Measurements from ENCODE around the gene PALD1. TPM values are rescaled to one million over a fixed set of nuclear protein-coding genes. Genes with fewer than 3 reads are reported as not detected.

Gene PALD1
- total and polyA plus RNA-seq, 2 of the 13 experiments (the other 11 are each of a cell fraction or from before 2014, with no cell fraction given): 0.07 to 0.09 TPM

- TF ChIP-seq MYPOP (CRISPR knock-in tag; IDR thresholded peaks at IDR 0.05): peak; percentile 36; the same call in 1 of the 2 replicates
- TF ChIP-seq PHF5A (CRISPR knock-in tag; IDR thresholded peaks at IDR 0.05; ENCODE audit: low read depth, unreplicated experiment): no peak
- TF ChIP-seq CEBPG (CRISPR knock-in tag; IDR thresholded peaks at IDR 0.05): peak; percentile 87
- no peak for TF ChIP-seq AHR (CRISPR knock-in tag; IDR thresholded peaks at IDR 0.05)
- no peak for TF ChIP-seq ZFP1 (CRISPR knock-in tag; IDR thresholded peaks at IDR 0.05)
- 0 out of 2 replicates have a peak, but pooled peaks have one; percentile 34 for TF ChIP-seq FOXA3 (CRISPR knock-in tag; IDR thresholded peaks at IDR 0.05)
- no peak for TF ChIP-seq ZNF496 (CRISPR knock-in tag; IDR thresholded peaks at IDR 0.05; ENCODE audit: insufficient replicate concordance)
- TF ChIP-seq, protein P1, sequence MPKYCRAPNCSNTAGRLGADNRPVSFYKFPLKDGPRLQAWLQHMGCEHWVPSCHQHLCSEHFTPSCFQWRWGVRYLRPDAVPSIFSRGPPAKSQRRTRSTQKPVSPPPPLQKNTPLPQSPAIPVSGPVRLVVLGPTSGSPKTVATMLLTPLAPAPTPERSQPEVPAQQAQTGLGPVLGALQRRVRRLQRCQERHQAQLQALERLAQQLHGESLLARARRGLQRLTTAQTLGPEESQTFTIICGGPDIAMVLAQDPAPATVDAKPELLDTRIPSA (CRISPR knock-in tag; IDR thresholded peaks at IDR 0.05; ENCODE audit: borderline replicate concordance): no peak
- TF ChIP-seq FOXP1 (IDR thresholded peaks at IDR 0.05): no peak
- peak; percentile 35; the same call in 1 of the 2 replicates for TF ChIP-seq FOXP1 (CRISPR knock-in tag; IDR thresholded peaks at IDR 0.05)
- no peak for TF ChIP-seq MTF2 (CRISPR knock-in tag; IDR thresholded peaks at IDR 0.05; ENCODE audit: borderline replicate concordance)
- TF ChIP-seq PHF8 (CRISPR knock-in tag; IDR thresholded peaks at IDR 0.05): no peak; the same call in none of the 2 replicates
- TF ChIP-seq, protein P2, sequence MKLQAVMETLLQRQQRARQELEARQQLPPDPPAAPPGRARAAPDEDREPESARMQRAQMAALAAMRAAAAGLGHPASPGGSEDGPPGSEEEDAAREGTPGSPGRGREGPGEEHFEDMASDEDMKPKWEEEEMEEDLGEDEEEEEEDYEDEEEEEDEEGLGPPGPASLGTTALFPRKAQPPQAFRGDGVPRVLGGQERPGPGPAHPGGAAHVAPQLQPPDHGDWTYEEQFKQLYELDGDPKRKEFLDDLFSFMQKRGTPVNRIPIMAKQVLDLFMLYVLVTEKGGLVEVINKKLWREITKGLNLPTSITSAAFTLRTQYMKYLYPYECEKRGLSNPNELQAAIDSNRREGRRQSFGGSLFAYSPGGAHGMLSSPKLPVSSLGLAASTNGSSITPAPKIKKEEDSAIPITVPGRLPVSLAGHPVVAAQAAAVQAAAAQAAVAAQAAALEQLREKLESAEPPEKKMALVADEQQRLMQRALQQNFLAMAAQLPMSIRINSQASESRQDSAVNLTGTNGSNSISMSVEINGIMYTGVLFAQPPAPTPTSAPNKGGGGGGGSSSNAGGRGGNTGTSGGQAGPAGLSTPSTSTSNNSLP (IDR thresholded peaks at IDR 0.05; ENCODE audit: low read depth, low read length): no peak
- TF ChIP-seq, protein P3, sequence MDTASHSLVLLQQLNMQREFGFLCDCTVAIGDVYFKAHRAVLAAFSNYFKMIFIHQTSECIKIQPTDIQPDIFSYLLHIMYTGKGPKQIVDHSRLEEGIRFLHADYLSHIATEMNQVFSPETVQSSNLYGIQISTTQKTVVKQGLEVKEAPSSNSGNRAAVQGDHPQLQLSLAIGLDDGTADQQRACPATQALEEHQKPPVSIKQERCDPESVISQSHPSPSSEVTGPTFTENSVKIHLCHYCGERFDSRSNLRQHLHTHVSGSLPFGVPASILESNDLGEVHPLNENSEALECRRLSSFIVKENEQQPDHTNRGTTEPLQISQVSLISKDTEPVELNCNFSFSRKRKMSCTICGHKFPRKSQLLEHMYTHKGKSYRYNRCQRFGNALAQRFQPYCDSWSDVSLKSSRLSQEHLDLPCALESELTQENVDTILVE (CRISPR knock-in tag; IDR thresholded peaks at IDR 0.05): no peak
- TF ChIP-seq ZNF878 (CRISPR knock-in tag; IDR thresholded peaks at IDR 0.05): no peak
- TF ChIP-seq ETV5 (CRISPR knock-in tag; IDR thresholded peaks at IDR 0.05; ENCODE audit: borderline replicate concordance): no peak
- TF ChIP-seq MYC (CRISPR knock-in tag; IDR thresholded peaks at IDR 0.05; ENCODE audit: borderline replicate concordance): 0 out of 2 replicates have a peak, but pooled peaks have one; percentile 43
- no peak for TF ChIP-seq ZNF20 (CRISPR knock-in tag; IDR thresholded peaks at IDR 0.05)
- no peak; the same call in 1 of the 2 replicates for TF ChIP-seq ISL2 (CRISPR knock-in tag; IDR thresholded peaks at IDR 0.05)
- TF ChIP-seq ZBTB7A (CRISPR knock-in tag; IDR thresholded peaks at IDR 0.05): no peak
- TF ChIP-seq ZNF343 (CRISPR knock-in tag; IDR thresholded peaks at IDR 0.05): no peak
- no peak for TF ChIP-seq JDP2 (CRISPR knock-in tag; IDR thresholded peaks at IDR 0.05; ENCODE audit: borderline replicate concordance)
- no peak for TF ChIP-seq ZNF879 (CRISPR knock-in tag; IDR thresholded peaks at IDR 0.05)
- no peak for TF ChIP-seq GABPA (IDR thresholded peaks at IDR 0.05; ENCODE audit: low read depth, low read length)
- no peak for TF ChIP-seq GABPA (CRISPR knock-in tag; IDR thresholded peaks at IDR 0.05; ENCODE audit: low read depth)
- no peak for TF ChIP-seq SIN3B (IDR thresholded peaks at IDR 0.05; ENCODE audit: low read length)
- TF ChIP-seq ONECUT2 (CRISPR knock-in tag; IDR thresholded peaks at IDR 0.05): no peak
- no peak for TF ChIP-seq MTA3 (CRISPR knock-in tag; IDR thresholded peaks at IDR 0.05)
Observed at GRCh38 chr10:70596110-70596798, 117.7 kb downstream of the PALD1 start (continued).

Measured in HepG2 (cell line).